Cardiac septum (tissue), 1 donor: ENCODE data around the gene PIP4K2B. TPM values are rescaled to one million over a fixed set of nuclear protein-coding genes. Genes with fewer than 3 reads are reported as not detected.
"Not testable (repeated sequence)": the region's sequence is repeated elsewhere in the genome, so short reads cannot be mapped to it uniquely, and the experiment has no call there.

ENCODE experiments used
- DNase-seq: peaks from one replicate; pipeline ENCODE4 v3.0.0-alpha.2; 2020; ENCODE audit warnings: low spot score
- intact Hi-C: fragments of 100-400 bp; cut with DNase I; formaldehyde crosslinking; loops from one replicate; pipeline ENCODE4 v1.14.0; 2022
- total RNA-seq: library from RNA; stranded (reverse); fragmentation: NEBNext Ultra II Directional; extraction: Animal tissue kit (Norgen Biotek cat#: 25700); gene quantifications from one replicate; pipeline ENCODE4 v1.2.1, GENCODE V29; 2021
- donor health status: DM: no; HTN: no; CAD: no.

The PIP4K2B gene
- total RNA-seq, 1 donor from 2014 or later: 48.4 TPM

DNA sequence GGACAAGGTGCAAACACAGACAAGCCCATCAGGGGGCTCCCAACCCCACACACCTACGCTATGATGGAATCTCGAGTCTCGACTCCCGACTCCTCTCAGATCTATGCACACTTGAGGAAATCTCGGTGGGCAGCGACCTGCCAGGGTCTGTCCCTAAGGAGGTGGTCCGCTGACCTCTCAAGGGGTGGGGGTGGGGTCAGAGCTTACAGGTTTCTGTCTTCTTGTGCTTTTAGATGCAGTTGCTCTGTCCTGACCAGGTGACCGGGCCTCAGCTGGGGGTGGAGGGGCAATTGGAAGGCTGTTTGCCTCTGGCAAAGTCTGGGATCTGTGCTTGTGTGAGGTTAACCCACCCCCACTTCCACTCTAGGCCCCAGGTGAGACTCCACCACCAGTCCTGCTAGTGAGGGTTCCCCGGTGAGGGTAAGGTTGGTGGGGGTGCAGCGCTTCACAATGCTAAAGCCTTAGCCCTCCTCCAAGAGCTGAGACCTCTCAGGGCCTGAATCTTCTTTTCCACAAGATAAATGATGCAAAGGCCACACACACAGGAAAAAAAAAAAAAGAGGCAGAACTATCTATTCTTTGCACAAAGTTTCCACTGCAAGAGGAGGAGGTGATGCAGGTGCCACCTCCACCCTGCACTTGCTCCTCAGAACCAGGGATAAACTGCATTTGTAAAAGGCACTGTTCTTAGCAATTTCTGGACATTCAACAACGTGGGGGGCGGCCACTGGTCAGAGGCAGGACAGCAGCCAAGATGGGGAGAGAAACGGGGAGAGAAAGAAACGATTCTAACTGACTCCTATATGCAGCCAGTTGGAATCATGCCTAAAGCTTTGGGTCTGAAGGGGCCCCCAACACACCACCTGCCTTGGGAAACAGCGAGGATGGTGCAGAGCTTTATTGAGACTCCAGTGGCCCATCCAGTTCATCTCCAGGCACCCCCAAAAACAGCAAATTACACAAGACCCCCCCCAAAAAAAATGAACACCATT, 65.1 kb downstream of the PIP4K2B start:
- DNase-seq: no peak
- intact Hi-C loops: loop anchor here (10.0 kb wide), 1 partner anchor 421 kb away; the partner anchor contains the start of gene PLXDC1

DNA sequence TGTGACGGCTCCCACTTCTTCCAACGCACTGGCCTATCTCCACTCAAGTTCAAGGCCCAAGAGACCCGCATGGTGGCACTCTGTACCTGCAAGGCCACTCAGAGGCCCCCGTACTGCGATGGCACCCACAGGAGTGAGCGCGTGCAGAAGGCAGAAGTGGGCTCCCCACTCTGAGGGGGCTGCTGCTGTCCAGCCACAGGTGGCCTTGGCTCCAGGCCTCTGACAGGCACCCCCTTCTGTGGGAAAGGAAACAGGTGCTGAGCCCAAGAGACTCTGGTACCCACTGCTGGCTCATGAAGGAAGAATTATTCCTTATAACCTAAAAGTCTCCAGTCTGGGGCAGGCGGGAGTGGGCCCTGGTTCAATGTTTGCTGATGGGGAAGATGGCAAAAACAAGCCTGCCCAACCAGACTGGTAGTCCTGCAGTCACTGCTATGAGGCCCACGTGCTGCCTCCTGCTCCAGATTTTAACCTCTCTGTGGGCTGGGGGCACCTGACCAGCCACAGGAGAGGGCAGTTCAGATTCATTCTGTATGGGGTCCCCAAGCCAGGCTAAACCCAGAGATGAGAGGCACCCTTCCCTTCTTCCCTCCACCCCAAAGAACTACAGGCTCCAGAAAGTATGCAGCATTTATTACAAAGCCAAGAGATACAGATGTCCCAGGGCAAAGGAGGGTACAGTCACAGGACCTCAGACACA, 65.9 kb downstream of the PIP4K2B start:
- intact Hi-C loops: loop anchor here (10.0 kb wide), 1 partner anchor 421 kb away; the partner anchor contains the start of gene PLXDC1
- DNase-seq: no peak

GRCh38 chr17:38732376-38733281, 66.7 kb downstream of the PIP4K2B start:
- no peak for DNase-seq
- intact Hi-C loops: loop anchor here (10.0 kb wide), 1 partner anchor 422 kb away; the partner anchor contains the start of gene PLXDC1

DNA sequence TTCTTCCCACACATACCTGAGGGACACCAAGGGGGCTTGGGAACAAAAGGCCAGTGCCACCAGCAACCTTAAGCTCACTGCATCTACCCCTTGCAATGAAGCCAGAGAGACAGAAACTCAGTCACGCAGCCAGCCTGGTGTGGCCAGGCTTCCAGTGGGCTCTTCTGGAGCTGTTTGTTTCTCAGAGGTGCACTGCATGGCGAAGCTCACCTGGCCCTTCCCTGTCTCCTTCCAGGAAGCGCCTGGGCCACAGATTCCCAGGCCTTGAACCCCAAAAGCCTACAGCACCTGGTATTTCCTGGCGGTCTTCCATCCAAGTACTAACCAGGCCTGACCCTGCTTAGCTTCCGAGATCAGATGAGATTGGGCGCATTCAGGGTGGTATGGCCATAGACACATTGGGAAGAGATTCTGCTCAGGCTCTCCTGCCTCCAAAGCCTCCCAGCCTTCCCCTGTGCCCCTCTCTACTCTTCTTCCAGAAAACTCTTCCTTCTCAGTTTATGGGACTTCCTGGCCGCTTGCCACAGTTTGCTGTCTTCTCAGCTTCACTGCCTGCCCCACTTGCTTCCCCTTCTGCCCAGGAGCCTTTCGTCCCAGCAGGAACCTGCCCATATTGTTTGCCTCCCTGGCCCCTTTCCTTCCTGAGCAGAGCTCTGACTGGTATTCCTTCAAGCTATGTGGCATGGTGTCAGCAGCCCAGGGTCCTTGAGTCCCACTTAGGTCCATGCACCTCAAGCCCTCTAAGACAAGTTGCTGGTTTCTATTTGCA, 67.6 kb downstream of the PIP4K2B start:
- no peak for DNase-seq
- intact Hi-C loops: loop anchor here (2.0 to 10.0 kb wide), 2 partner anchors 19 to 423 kb away; partner anchors contain the start of gene PLXDC1

GRCh38 chr17:38730526-38731379, 68.6 kb downstream of the PIP4K2B start:
- intact Hi-C loops: loop anchor here (1.0 to 10.0 kb wide), 3 partner anchors 20 to 424 kb away; partner anchors contain the start of genes MLLT6 and PLXDC1
- DNase-seq: peak; percentile 90

- peak; percentile 94 for DNase-seq
- intact Hi-C loops: loop anchor here (1.0 to 10.0 kb wide), 3 partner anchors 21 to 425 kb away; partner anchors contain the start of genes MLLT6 and PLXDC1
These were observed 69.3 kb downstream of the PIP4K2B start, which contains the start of gene CISD3 for GRCh38 chr17:38729886-38730525. CISD3 (plus strand) TSS chr17:38730341; CDS start chr17:38730359, 18 bp downstream.

DNA sequence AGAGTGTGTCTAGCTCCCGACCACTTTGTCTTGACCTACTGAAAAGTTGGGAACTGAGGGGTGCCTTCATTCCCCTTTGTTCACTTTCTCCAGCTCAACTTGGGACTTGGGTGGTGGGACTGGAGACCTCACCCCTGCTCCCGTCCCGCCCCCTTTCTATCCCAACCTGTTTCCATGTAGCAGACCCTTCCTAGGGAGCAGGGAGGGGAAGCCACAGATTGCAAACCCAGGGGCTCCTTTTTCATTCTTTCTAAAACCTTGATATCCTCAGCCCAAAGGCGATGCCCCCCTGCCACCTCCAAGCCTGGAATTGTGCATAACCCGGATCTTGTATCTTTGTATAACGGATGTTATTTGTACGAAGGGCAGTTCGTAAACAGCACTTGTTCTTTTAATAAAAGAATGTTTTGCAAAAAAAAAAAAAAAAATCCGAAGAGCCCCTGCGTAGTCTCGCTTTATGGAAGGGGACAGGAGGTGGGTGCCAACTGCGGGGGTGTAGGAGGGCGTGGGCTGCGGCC, 69.9 kb downstream of the PIP4K2B start:
- intact Hi-C loops: no loop called here
- no peak for DNase-seq

DNA sequence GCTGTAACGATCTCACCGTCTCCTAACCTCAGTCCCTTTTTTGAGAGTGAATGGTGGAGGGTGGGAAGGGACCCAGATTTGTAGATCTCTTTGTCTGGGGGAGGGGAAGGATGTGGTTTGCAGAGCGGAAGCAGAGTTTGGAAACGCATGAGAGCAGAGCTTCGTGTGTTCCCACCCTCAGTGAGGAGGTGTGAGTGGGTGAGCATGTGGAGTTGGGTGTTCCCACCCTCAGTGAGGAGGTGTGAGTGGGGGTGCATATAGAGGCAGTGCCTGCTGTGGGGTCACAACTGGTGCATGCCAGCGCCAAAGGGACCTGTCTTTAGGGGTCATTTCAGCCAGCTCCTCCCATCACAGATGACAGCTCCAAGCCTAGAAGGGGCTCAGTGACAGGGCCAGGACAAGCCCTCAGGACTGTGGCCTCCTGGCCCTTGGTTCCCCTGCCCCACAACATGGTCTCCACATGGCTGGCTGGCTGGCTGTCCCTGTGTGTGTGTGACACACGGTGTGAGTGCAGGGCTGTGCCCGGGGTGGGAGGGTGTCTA, 71.0 kb downstream of the PIP4K2B start:
- peak; percentile 83 for DNase-seq
- intact Hi-C loops: no loop called here

DNA sequence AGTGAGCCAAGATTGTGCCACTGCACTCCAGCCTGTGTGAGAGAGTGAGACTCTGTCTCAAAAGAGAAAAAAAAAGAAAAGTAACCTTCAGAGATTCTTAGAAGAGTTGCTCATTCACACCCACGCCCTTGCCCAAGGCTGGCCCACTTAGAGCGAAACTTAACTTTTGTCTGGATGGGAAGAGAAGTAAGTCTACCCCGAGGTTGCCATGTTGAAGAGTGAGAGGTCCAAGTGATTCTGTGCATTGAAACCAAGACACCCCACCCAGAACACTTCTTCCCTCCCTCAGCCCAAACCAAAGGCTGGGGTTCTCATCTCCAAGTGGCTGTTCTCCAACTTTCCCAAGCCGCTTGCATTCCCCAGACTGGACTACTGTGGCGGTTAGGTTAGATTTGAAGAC, 71.6 kb downstream of the PIP4K2B start:
- DNase-seq: no peak

DNA sequence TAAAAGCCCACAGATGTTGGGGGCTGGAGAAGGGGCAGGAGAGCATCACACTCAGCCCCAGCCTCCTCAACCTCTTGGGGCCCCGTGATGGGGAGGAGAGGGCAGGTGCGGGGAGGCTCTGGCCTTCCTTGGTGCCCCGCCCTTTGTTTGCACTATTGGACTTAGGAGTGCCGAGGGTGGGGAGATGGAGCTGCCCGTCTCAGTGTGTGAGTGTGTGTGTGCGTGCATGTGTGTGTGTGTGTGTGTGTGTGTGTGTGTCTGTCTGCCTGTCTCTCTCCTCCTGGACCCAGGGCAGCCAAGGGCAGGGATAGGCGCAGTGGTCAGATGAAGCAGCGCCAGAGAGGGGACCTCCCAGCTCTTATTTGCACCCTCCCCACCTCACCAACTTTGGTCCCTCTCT, 73.2 kb downstream of the PIP4K2B start:
- intact Hi-C loops, DNase-seq: not testable (repeated sequence)

More for the DNA sequence above, 71.6 kb downstream of the PIP4K2B start:
- intact Hi-C loops: no loop called here

GRCh38 chr17:38725066-38725465, 74.3 kb downstream of the PIP4K2B start:
- no peak for DNase-seq
- intact Hi-C loops: no loop called here

DNA sequence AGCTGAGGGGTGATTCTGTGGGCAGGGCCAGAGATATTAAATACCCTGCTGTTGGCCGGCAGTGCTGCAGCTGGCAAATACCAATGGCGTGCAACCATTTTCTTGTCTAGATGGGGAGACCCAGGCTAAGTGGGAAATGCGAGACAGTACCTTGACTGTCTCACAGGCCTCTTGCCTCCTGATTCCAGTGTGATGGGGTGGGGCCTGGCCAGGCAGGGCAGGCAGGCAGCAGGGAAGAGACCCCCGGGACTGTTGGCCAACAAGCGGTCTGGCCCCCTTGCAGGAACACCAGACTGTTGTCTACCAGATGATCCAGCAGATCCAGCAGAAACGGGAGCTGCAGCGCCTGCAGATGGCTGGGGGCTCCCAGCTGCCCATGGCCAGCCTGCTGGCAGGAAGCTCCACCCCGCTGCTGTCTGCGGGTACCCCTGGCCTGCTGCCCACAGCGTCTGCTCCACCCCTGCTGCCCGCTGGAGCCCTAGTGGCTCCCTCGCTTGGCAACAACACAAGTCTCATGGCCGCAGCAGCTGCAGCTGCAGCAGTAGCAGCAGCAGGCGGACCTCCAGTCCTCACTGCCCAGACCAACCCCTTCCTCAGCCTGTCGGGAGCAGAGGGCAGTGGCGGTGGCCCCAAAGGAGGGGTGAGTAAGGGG, 74.9 kb downstream of the PIP4K2B start:
- intact Hi-C loops: no loop called here
- no peak for DNase-seq

DNA sequence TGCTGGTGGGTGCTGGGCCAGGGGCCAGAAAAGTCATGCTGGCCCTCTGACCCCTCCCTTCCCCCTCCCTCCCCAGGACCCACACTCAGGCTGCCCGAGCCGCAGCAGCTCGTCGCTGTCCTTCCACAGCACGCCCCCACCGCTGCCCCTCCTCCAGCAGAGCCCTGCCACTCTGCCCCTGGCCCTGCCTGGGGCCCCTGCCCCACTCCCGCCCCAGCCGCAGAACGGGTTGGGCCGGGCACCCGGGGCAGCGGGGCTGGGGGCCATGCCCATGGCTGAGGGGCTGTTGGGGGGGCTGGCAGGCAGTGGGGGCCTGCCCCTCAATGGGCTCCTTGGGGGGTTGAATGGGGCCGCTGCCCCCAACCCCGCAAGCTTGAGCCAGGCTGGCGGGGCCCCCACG, 77.6 kb downstream of the PIP4K2B start:
- no peak for DNase-seq
- intact Hi-C loops: no loop called here

GRCh38 chr17:38720941-38721340, 78.4 kb downstream of the PIP4K2B start:
- DNase-seq: no peak
- intact Hi-C loops: no loop called here

GRCh38 chr17:38719943-38720641, 79.3 kb downstream of the PIP4K2B start:
- DNase-seq: no peak
- intact Hi-C loops: no loop called here
